ENCODE data around the gene BICDL1. TPM values are rescaled to one million over a fixed set of nuclear protein-coding genes. Genes with fewer than 3 reads are reported as not detected.

Gene BICDL1
- polyA plus RNA-seq, 1 of the 3 experiments (the other 2 are of a cell fraction), result 0.35 TPM

DNA sequence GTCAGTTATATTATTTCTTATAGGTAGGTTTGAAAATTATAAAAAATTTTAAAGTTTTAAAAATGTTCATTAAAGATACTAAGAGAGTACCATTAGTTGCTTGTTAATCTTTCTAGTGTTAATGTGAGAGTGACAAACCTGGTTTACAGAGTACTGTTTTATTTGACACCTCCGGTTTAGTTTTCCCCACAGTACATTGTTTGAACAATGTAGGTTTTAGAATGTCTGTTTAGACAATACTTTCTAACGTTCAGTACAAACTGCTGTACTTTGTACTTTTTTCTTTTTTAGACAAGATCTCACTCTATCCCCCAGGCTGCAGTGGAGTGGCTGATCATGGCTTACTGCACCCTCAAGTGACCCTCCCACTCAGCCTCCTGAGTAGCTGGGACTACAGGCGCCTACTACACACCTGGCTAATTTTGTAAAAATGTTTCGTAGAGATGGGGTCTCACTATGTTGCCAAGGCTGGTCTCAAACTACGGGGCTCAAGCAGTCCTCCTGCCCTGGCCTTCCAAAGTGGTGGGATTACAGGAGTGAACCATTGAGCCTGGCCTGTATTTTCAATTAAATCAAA lies 3.2 kb downstream of the BICDL1 start:
- Histone ChIP-seq H2AFZ (ENCODE audit: low read depth) (no peak overlapping the region), H3K4me2 (no peak overlapping the region), H4K20me1 (ENCODE audit: insufficient read depth) (no peaks in the 10 kb centered on the region), H3F3A (replicated peaks; ENCODE audit: insufficient read depth) (peaks cover 7% of the 10 kb centered on the region), H3K4me1 (ENCODE audit: control insufficient read depth in 1 of 2, insufficient read depth in 2 of 2, low read depth in 1 of 2, low read length in 1 of 2) (peaks cover 0 to 12% of the 10 kb centered on the region in 2 experiments; a peak in 2 of 4 replicates), H3K27ac (ENCODE audit: low read depth in 2 of 2, low read length in 1 of 2) (no peak overlapping the region), H3K9me3 (no peaks in the 10 kb centered on the region), H3K27me3 (ENCODE audit: insufficient read depth) (peaks cover 6% of the 10 kb centered on the region; the same call in 1 of the 2 replicates), H3K4me3 (ENCODE audit: low read depth in 2 of 2, low read length in 1 of 2) (no peak overlapping the region), H3K79me2 (ENCODE audit: insufficient read depth) (no peaks in the 10 kb centered on the region), H3K36me3 (replicated peaks in 1 of 2; ENCODE audit: control insufficient read depth in 1 of 2, insufficient read depth in 2 of 2, low read length in 1 of 2) (no peaks in the 10 kb centered on the region), H3K9ac (no peak overlapping the region), H3K9me2 (no peaks in the 10 kb centered on the region)
- ChIA-PET POLR2A (interaction anchor here (0.7 kb wide), 1 partner anchor 51 kb away, joined by 6 read pairs; no protein-coding TSS in a partner anchor), CTCF (interaction anchor here (1.3 kb wide), 1 partner anchor 14 kb away, joined by 3 read pairs; no protein-coding TSS in a partner anchor)
- 44% methylated on average over 5 of the region's 5 CpGs for WGBS (ENCODE audit: low lambda C conversion rate)
- no peak for DNase-seq
- TF ChIP-seq MXI1 (IDR thresholded peaks at IDR 0.05; ENCODE audit: low read depth, low read length) (no peak), RCOR1 (IDR thresholded peaks at IDR 0.05; ENCODE audit: low read length) (no peak), FOSL2 (IDR thresholded peaks at IDR 0.05; ENCODE audit: borderline replicate concordance, low read depth) (no peak), NRF1 (IDR thresholded peaks at IDR 0.05; ENCODE audit: low read depth, low read length) (no peak), TAF1 (IDR thresholded peaks at IDR 0.05; ENCODE audit: borderline replicate concordance, low read depth, low read length) (no peak), MEF2A (IDR thresholded peaks at IDR 0.05; ENCODE audit: borderline replicate concordance, low read depth) (no peak), NFIC (IDR thresholded peaks at IDR 0.05; ENCODE audit: borderline replicate concordance) (no peak), RXRA (IDR thresholded peaks at IDR 0.05; ENCODE audit: borderline replicate concordance, low read depth) (no peak), YY1 (IDR thresholded peaks at IDR 0.05; ENCODE audit: low read depth) (no peak), POLR2AphosphoS5 (IDR thresholded peaks at IDR 0.05; ENCODE audit: low read depth, low read length) (no peak), CHD2 (IDR thresholded peaks at IDR 0.05; ENCODE audit: low read length, partially characterized antibody) (no peak)
- TF ChIP-seq, protein P1, sequence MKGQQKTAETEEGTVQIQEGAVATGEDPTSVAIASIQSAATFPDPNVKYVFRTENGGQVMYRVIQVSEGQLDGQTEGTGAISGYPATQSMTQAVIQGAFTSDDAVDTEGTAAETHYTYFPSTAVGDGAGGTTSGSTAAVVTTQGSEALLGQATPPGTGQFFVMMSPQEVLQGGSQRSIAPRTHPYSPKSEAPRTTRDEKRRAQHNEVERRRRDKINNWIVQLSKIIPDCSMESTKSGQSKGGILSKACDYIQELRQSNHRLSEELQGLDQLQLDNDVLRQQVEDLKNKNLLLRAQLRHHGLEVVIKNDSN (IDR thresholded peaks at IDR 0.05; ENCODE audit: borderline replicate concordance, low read depth), result no peak
- TF ChIP-seq, protein P2, sequence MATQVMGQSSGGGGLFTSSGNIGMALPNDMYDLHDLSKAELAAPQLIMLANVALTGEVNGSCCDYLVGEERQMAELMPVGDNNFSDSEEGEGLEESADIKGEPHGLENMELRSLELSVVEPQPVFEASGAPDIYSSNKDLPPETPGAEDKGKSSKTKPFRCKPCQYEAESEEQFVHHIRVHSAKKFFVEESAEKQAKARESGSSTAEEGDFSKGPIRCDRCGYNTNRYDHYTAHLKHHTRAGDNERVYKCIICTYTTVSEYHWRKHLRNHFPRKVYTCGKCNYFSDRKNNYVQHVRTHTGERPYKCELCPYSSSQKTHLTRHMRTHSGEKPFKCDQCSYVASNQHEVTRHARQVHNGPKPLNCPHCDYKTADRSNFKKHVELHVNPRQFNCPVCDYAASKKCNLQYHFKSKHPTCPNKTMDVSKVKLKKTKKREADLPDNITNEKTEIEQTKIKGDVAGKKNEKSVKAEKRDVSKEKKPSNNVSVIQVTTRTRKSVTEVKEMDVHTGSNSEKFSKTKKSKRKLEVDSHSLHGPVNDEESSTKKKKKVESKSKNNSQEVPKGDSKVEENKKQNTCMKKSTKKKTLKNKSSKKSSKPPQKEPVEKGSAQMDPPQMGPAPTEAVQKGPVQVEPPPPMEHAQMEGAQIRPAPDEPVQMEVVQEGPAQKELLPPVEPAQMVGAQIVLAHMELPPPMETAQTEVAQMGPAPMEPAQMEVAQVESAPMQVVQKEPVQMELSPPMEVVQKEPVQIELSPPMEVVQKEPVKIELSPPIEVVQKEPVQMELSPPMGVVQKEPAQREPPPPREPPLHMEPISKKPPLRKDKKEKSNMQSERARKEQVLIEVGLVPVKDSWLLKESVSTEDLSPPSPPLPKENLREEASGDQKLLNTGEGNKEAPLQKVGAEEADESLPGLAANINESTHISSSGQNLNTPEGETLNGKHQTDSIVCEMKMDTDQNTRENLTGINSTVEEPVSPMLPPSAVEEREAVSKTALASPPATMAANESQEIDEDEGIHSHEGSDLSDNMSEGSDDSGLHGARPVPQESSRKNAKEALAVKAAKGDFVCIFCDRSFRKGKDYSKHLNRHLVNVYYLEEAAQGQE (IDR thresholded peaks at IDR 0.05; ENCODE audit: low read depth, low read length), result no peak
- TF ChIP-seq, protein P3, sequence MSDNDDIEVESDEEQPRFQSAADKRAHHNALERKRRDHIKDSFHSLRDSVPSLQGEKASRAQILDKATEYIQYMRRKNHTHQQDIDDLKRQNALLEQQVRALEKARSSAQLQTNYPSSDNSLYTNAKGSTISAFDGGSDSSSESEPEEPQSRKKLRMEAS (IDR thresholded peaks at IDR 0.05; ENCODE audit: low read depth), result no peak
- TF ChIP-seq, protein P4, sequence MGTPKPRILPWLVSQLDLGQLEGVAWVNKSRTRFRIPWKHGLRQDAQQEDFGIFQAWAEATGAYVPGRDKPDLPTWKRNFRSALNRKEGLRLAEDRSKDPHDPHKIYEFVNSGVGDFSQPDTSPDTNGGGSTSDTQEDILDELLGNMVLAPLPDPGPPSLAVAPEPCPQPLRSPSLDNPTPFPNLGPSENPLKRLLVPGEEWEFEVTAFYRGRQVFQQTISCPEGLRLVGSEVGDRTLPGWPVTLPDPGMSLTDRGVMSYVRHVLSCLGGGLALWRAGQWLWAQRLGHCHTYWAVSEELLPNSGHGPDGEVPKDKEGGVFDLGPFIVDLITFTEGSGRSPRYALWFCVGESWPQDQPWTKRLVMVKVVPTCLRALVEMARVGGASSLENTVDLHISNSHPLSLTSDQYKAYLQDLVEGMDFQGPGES (IDR thresholded peaks at IDR 0.05; ENCODE audit: low read depth, low read length), result no peak
